GM12878 (cell line): ENCODE measurements around the gene ASTN1. TPM values are rescaled to one million over a fixed set of nuclear protein-coding genes. Genes with fewer than 3 reads are reported as not detected.

Source experiments
- ATAC-seq: fragments of 200-7000 bp; cut with Tn5 transposase; 3 replicates; pipeline ENCODE4 v1.9.1; 2020; ENCODE audit warnings: mild to moderate bottlenecking, moderate library complexity
- BruUV-seq: library from RNA; stranded (reverse); fragments of 400-500 nt; replicated peaks from 2 replicates; lab custom pipeline; 2021; lab: Mats Ljungman, UMichigan
- CTCF ChIA-PET: fragments of 300-600 bp; sonication (Branson Sonifier 250); formaldehyde crosslinking; extraction: SDS; loops from one replicate; lab custom pipeline; 2021; ENCODE audit warnings: inconsistent platforms; lab: Yijun Ruan, JAX
- POLR2A ChIA-PET: fragments of 350-600 bp; formaldehyde crosslinking; extraction: SDS; loops from one replicate; lab custom pipeline; 2021; ENCODE audit warnings: inconsistent platforms; lab: Charles Lee
- RAD21 ChIA-PET: fragments of 300-600 bp; sonication (Branson Sonifier 250); formaldehyde crosslinking; loops from one replicate; lab custom pipeline; 2023; ENCODE audit warnings: antibody characterized with exemption; ENCODE audit not compliant: unreplicated experiment; lab: Charles Lee
- SMC1A ChIA-PET: fragments of 300-600 bp; sonication (Branson Sonifier 250); formaldehyde crosslinking; loops from one replicate; lab custom pipeline; 2023; ENCODE audit not compliant: unreplicated experiment, uncharacterized antibody; lab: Charles Lee
- DNase-seq: peaks from one replicate; pipeline ENCODE4 v3.0.0-alpha.2; 2011; ENCODE audit warnings: low read depth, low spot score
- FAIRE-seq: peaks from 3 replicates; lab custom pipeline; 2011; peaks lifted over from hg19 to GRCh38; lab: Jason Lieb, UNC
- H2AFZ ChIP-seq: 2 replicates; pipeline ENCODE4 v1.6.0; 2011; ENCODE audit warnings: low read depth, low read length, control low read depth; ENCODE audit not compliant: control insufficient read depth
- H3K27ac ChIP-seq: 2 replicates; pipeline ENCODE4 v1.5.1; 2011; ENCODE audit warnings: control low read depth; ENCODE audit not compliant: control insufficient read depth, insufficient read depth
- H3K27me3 ChIP-seq, 2 experiments: replicated peaks in 1 of 2; 2 replicates each; pipeline versions ENCODE4 v1.6.0 to v1.6.1; 2011; ENCODE audit warnings: low read length in 1 of 2; ENCODE audit not compliant: control insufficient read depth in 2 of 2, insufficient read depth in 2 of 2
- H3K36me3 ChIP-seq, 2 experiments: 2 replicates each; pipeline ENCODE4 v1.5.1; 2011; ENCODE audit warnings: low read length in 1 of 2; ENCODE audit not compliant: control insufficient read depth in 2 of 2, insufficient read depth in 2 of 2
- H3K4me1 ChIP-seq: 2 replicates; pipeline ENCODE4 v1.6.1; 2011; ENCODE audit warnings: mild to moderate bottlenecking, low read length, moderate library complexity, mixed read lengths; ENCODE audit not compliant: control insufficient read depth, insufficient read depth
- H3K4me2 ChIP-seq: 2 replicates; pipeline ENCODE4 v1.6.0; 2011; ENCODE audit warnings: control low read depth; ENCODE audit not compliant: control insufficient read depth, insufficient read depth
- H3K4me3 ChIP-seq: fragments of 200-600 bp; sonication (generic); 2 replicates; pipeline ENCODE4 v1.5.1; 2016
- H3K79me2 ChIP-seq: 2 replicates; pipeline ENCODE4 v1.6.0; 2011; ENCODE audit warnings: low read length; ENCODE audit not compliant: control insufficient read depth, insufficient read depth
- H3K9ac ChIP-seq: 2 replicates; pipeline ENCODE4 v1.8.0; 2011; ENCODE audit warnings: low read length, control low read depth, mixed read lengths; ENCODE audit not compliant: control insufficient read depth, insufficient read depth
- H3K9me3 ChIP-seq: replicated peaks from 3 replicates; pipeline ENCODE4 v1.5.1; 2011; ENCODE audit warnings: mild to moderate bottlenecking, low read length; ENCODE audit not compliant: control insufficient read depth, insufficient read depth
- H4K20me1 ChIP-seq: 2 replicates; pipeline ENCODE4 v1.6.0; 2011; ENCODE audit not compliant: control insufficient read depth, insufficient read depth
- ATF7 ChIP-seq: fragments of 450-650 bp; IDR thresholded peaks from 2 replicates; pipeline ENCODE4 v1.6.1; 2016; ENCODE audit warnings: low read depth, mild to moderate bottlenecking
- BCL3 ChIP-seq: IDR thresholded peaks from 2 replicates; pipeline ENCODE4 v1.6.1; 2011; ENCODE audit warnings: borderline replicate concordance, low read depth, mild to moderate bottlenecking, moderate library complexity, low read length; ENCODE audit not compliant: insufficient read depth, poor library complexity, severe bottlenecking
- CEBPZ ChIP-seq: fragments of 150-350 bp; IDR thresholded peaks from 2 replicates; pipeline ENCODE4 v1.6.1; 2016; ENCODE audit warnings: low read depth, low read length
- ELK1 ChIP-seq: IDR thresholded peaks from 2 replicates; pipeline ENCODE4 v1.6.1; 2012; ENCODE audit warnings: low read depth, low read length, improper control_type of control experiment
- SRF ChIP-seq, 2 experiments: IDR thresholded peaks; 2 replicates each; pipeline ENCODE4 v1.6.1; 2011; ENCODE audit warnings: low read depth in 2 of 2, low read length in 2 of 2, mild to moderate bottlenecking in 1 of 2, moderate library complexity in 1 of 2
- STAT3 ChIP-seq: IDR thresholded peaks from 2 replicates; pipeline ENCODE4 v1.6.1; 2011; ENCODE audit warnings: low read depth, low read length, improper control_type of control experiment
- USF1 ChIP-seq: IDR thresholded peaks from 2 replicates; pipeline ENCODE4 v1.6.1; 2011; ENCODE audit warnings: borderline replicate concordance, low read depth, mild to moderate bottlenecking, moderate library complexity, mixed read lengths, low read length; ENCODE audit not compliant: insufficient read depth; ENCODE audit errors: extremely low read length
- WRNIP1 ChIP-seq: IDR thresholded peaks from 2 replicates; pipeline ENCODE4 v1.6.1; 2011; ENCODE audit warnings: low read depth, low read length, improper control_type of control experiment, borderline replicate concordance
- WGBS: methylation state at CpG from one replicate; pipeline ENCODE4 v1.1.6; 2016; ENCODE audit warnings: low lambda C conversion rate; ENCODE audit not compliant: insufficient replicate concordance, insufficient coverage; ENCODE audit errors: missing lambda C conversion rate; 5-methylcytosine and 5-hydroxymethylcytosine counted together
- in situ Hi-C: fragments of 300-500 bp; cut with MboI; formaldehyde crosslinking; loops from 9 replicates; pipeline ENCODE4 v1.14.3; 2018; ENCODE audit warnings: mixed read lengths
- intact Hi-C: fragments of 100-400 bp; cut with micrococcal nuclease; formaldehyde crosslinking; loops from one replicate; pipeline ENCODE4 v1.14.2; 2022; ENCODE audit not compliant: unreplicated experiment
- polyA plus RNA-seq, 11 experiments: library from polyadenylated mRNA; depleted of rRNA in 4 of 11; unstranded in 6 of 11; stranded (reverse) in 5 of 11; fragments of >200 nt; fragmentation: Nextera tagmentation in 4 of 11; fragmentation: Illumina TruSeq in 1 of 11; extraction: Ambion mirVana in 4 of 11; extraction: Trizol in 1 of 11; gene quantifications; 1 replicate in 1 of 11; 2 replicates in 10 of 11; pipeline versions ENCODE4 v1.2.1 to v1.2.3, GENCODE V29; 2011 to 2016; ENCODE audit warnings: inconsistent platforms in 2 of 11, missing spikeins in 2 of 11, low read depth in 1 of 11
- total RNA-seq, 4 experiments: library from RNA; depleted of rRNA in 3 of 4; stranded (reverse); fragments of >200 nt in 3 of 4; fragmentation: Illumina TruSeq in 1 of 4; extraction: Trizol in 1 of 4; gene quantifications; 2 replicates each; pipeline versions ENCODE4 v1.2.1 to v1.2.3, GENCODE V29; 2013 to 2021

The ASTN1 gene
- total and polyA plus RNA-seq, 10 of the 15 experiments (the other 5 are each of a cell fraction or from before 2014, with no cell fraction given), result 0.04 TPM; not detected in 9

- no peak for TF ChIP-seq STAT3
- FAIRE-seq (no peak), DNase-seq (no peak), ATAC-seq (no peak)
- no peak overlapping the region for H3K9ac ChIP-seq
- no peaks in the 10 kb centered on the region for H3K36me3 ChIP-seq
- no peak overlapping the region for H3K4me2 ChIP-seq
- POLR2A ChIA-PET, result no interaction called here
- H3K79me2 ChIP-seq, result no peaks in the 10 kb centered on the region
- CTCF ChIA-PET, result no interaction called here
- H3K27ac ChIP-seq, result no peak overlapping the region
- H3K27me3 ChIP-seq, result no peaks in the 10 kb centered on the region
- no TSS peak for BruUV-seq
- in situ Hi-C loops, result no loop called here
- no peaks in the 10 kb centered on the region for H3K9me3 ChIP-seq
- intact Hi-C loops, result no loop called here
- H2AFZ ChIP-seq, result no peak overlapping the region
- no peak overlapping the region for H3K4me3 ChIP-seq
- RAD21 ChIA-PET, result no interaction called here
- H4K20me1 ChIP-seq, result no peaks in the 10 kb centered on the region
- no peaks in the 10 kb centered on the region for H3K4me1 ChIP-seq
- SMC1A ChIA-PET, result no interaction called here
Observed at GRCh38 chr1:177206831-177207355, 42.4 kb upstream of the ASTN1 start.

- in situ Hi-C loops, result no loop called here
- no peak for FAIRE-seq
- no peak overlapping the region for H3K27ac ChIP-seq
- POLR2A ChIA-PET, result no interaction called here
- no peaks in the 10 kb centered on the region for H3K36me3 ChIP-seq
- no peaks in the 10 kb centered on the region for H3K4me1 ChIP-seq
- BruUV-seq, result no TSS peak
- TF ChIP-seq ELK1 (no peak), ATF7 (no peak), BCL3 (no peak), WRNIP1 (no peak), USF1 (no peak), SRF (IDR thresholded peaks at IDR 0.05; ENCODE audit: low read depth in 2 of 2, low read length in 2 of 2) (no peak), CEBPZ (no peak)
- TF ChIP-seq, all 136 proteins: peak for 0
- no peak for ATAC-seq
- ChIA-PET SMC1A (interaction anchor here (0.6 kb wide), 1 partner anchor 18 kb away, joined by 3 read pairs; no protein-coding TSS in a partner anchor), RAD21 (no interaction called here), CTCF (no interaction called here)
- Histone ChIP-seq H3K9me3 (no peaks in the 10 kb centered on the region), H3K9ac (no peak overlapping the region), H3K4me3 (no peak overlapping the region), H3K27me3 (no peaks in the 10 kb centered on the region), H3K4me2 (no peak overlapping the region), H3K79me2 (no peaks in the 10 kb centered on the region), H4K20me1 (no peaks in the 10 kb centered on the region), H2AFZ (no peak overlapping the region)
- WGBS, result 19% methylated on average over 4 of the region's 4 CpGs
- no peak for DNase-seq
- intact Hi-C loops, result no loop called here
Observed at GRCh38 chr1:177200290-177200689, 35.8 kb upstream of the ASTN1 start.
